Measurements from ENCODE around the gene IGSF21.

IGSF21 gene

GRCh38 chr1:18342744-18343143, 235.1 kb downstream of the IGSF21 start:
- no peaks in the 10 kb centered on the region for H3K9me3 ChIP-seq (ENCODE audit: control insufficient read depth, low read length)
- H3K36me3 ChIP-seq (ENCODE audit: control insufficient read depth, insufficient read depth, low read length): no peaks in the 10 kb centered on the region
- H2AFZ ChIP-seq: no peak overlapping the region
- no peak overlapping the region for H3K27ac ChIP-seq
- no peaks in the 10 kb centered on the region for H3K27me3 ChIP-seq (ENCODE audit: control insufficient read depth, insufficient read depth, low read length)
- TF ChIP-seq CTCF (IDR thresholded peaks at IDR 0.05): no peak
- H3K4me1 ChIP-seq: no peaks in the 10 kb centered on the region
- H3K4me3 ChIP-seq (ENCODE audit: low read depth, low read length): no peak overlapping the region
- no peaks in the 10 kb centered on the region for H3K79me2 ChIP-seq
- no peak overlapping the region for H3K4me2 ChIP-seq (ENCODE audit: low read length)
- no peak overlapping the region for H3K9ac ChIP-seq

GRCh38 chr1:18343581-18343980, 236.0 kb downstream of the IGSF21 start:
- Histone ChIP-seq H3K9me3 (ENCODE audit: control insufficient read depth, low read length) (no peaks in the 10 kb centered on the region), H2AFZ (no peak overlapping the region), H3K4me3 (ENCODE audit: low read depth, low read length) (no peak overlapping the region), H3K4me1 (no peaks in the 10 kb centered on the region), H3K79me2 (no peaks in the 10 kb centered on the region), H3K9ac (no peak overlapping the region), H3K27me3 (ENCODE audit: control insufficient read depth, insufficient read depth, low read length) (no peaks in the 10 kb centered on the region), H3K4me2 (ENCODE audit: low read length) (no peak overlapping the region), H3K27ac (no peak overlapping the region), H3K36me3 (ENCODE audit: control insufficient read depth, insufficient read depth, low read length) (no peaks in the 10 kb centered on the region)
- TF ChIP-seq CTCF (IDR thresholded peaks at IDR 0.05): no peak

GRCh38 chr1:18344755-18345154, 237.2 kb downstream of the IGSF21 start:
- Histone ChIP-seq H3K79me2 (no peaks in the 10 kb centered on the region), H3K27me3 (ENCODE audit: control insufficient read depth, insufficient read depth, low read length) (no peaks in the 10 kb centered on the region), H3K4me3 (ENCODE audit: low read depth, low read length) (no peak overlapping the region), H3K9me3 (ENCODE audit: control insufficient read depth, low read length) (no peaks in the 10 kb centered on the region), H3K36me3 (ENCODE audit: control insufficient read depth, insufficient read depth, low read length) (no peaks in the 10 kb centered on the region), H3K4me2 (ENCODE audit: low read length) (no peak overlapping the region), H3K4me1 (no peaks in the 10 kb centered on the region), H2AFZ (no peak overlapping the region), H3K27ac (no peak overlapping the region), H3K9ac (no peak overlapping the region)
- no peak for TF ChIP-seq CTCF (IDR thresholded peaks at IDR 0.05)

- H3K79me2 ChIP-seq: no peaks in the 10 kb centered on the region
- H3K27me3 ChIP-seq (ENCODE audit: control insufficient read depth, insufficient read depth, low read length): no peaks in the 10 kb centered on the region
- H3K36me3 ChIP-seq (ENCODE audit: control insufficient read depth, insufficient read depth, low read length): no peaks in the 10 kb centered on the region
- no peak overlapping the region for H2AFZ ChIP-seq
- H3K4me1 ChIP-seq: no peaks in the 10 kb centered on the region
- no peak for TF ChIP-seq CTCF (IDR thresholded peaks at IDR 0.05)
- H3K27ac ChIP-seq: no peak overlapping the region
- H3K9ac ChIP-seq: no peak overlapping the region
- no peak overlapping the region for H3K4me2 ChIP-seq (ENCODE audit: low read length)
- no peak overlapping the region for H3K4me3 ChIP-seq (ENCODE audit: low read depth, low read length)
- H3K9me3 ChIP-seq (ENCODE audit: control insufficient read depth, low read length): no peaks in the 10 kb centered on the region
Observed at GRCh38 chr1:18347559-18347958, 240.0 kb downstream of the IGSF21 start.

GRCh38 chr1:18348354-18348753, 240.8 kb downstream of the IGSF21 start:
- Histone ChIP-seq H3K4me1 (no peaks in the 10 kb centered on the region), H3K27ac (no peak overlapping the region), H3K79me2 (no peaks in the 10 kb centered on the region), H3K9ac (no peak overlapping the region), H3K9me3 (ENCODE audit: control insufficient read depth, low read length) (no peaks in the 10 kb centered on the region), H3K4me3 (ENCODE audit: low read depth, low read length) (no peak overlapping the region), H3K27me3 (ENCODE audit: control insufficient read depth, insufficient read depth, low read length) (no peaks in the 10 kb centered on the region), H3K4me2 (ENCODE audit: low read length) (no peak overlapping the region), H2AFZ (no peak overlapping the region), H3K36me3 (ENCODE audit: control insufficient read depth, insufficient read depth, low read length) (no peaks in the 10 kb centered on the region)
- TF ChIP-seq CTCF (IDR thresholded peaks at IDR 0.05): no peak
